Activated B cell treated with CpG ODN at 0.5 μM for 24 hours (primary cell): ENCODE data around the gene CINP. TPM values are rescaled to one million over a fixed set of nuclear protein-coding genes. Genes with fewer than 3 reads are reported as not detected.

Experiments
- ATAC-seq: fragments of 200-7000 bp; cut with Tn5 transposase; one replicate; pipeline ENCODE4 v1.10.0; 2021; ENCODE audit warnings: low read depth, mild to moderate bottlenecking, moderate library complexity
- CTCF ChIA-PET: fragments of 350-600 bp; sonication (Branson Sonifier 250); formaldehyde crosslinking; loops from one replicate; lab custom pipeline; 2021; ENCODE audit warnings: antibody characterized with exemption; lab: Charles Lee
- POLR2A ChIA-PET: fragments of 350-600 bp; sonication (Branson Sonifier 250); formaldehyde crosslinking; loops from one replicate; lab custom pipeline; 2021; ENCODE audit warnings: antibody characterized with exemption; lab: Charles Lee
- DNase-seq: peaks from one replicate; pipeline ENCODE4 v3.0.0; 2022
- H3K27ac Mint-ChIP-seq: one replicate; pipeline ENCODE4 v1.8.0; 2020; ENCODE audit warnings: mixed read lengths
- H3K27me3 Mint-ChIP-seq: one replicate; pipeline ENCODE4 v1.8.0; 2021; ENCODE audit warnings: mixed read lengths
- H3K36me3 Mint-ChIP-seq: one replicate; pipeline ENCODE4 v1.8.0; 2021; ENCODE audit warnings: low read depth, mixed read lengths
- H3K4me1 Mint-ChIP-seq: one replicate; pipeline ENCODE4 v1.8.0; 2021; ENCODE audit warnings: mixed read lengths
- H3K4me3 Mint-ChIP-seq: one replicate; pipeline ENCODE4 v1.8.0; 2020; ENCODE audit warnings: mild to moderate bottlenecking, mixed read lengths
- H3K9me3 Mint-ChIP-seq: one replicate; pipeline ENCODE4 v1.8.0; 2020; ENCODE audit warnings: mixed read lengths
- CTCF ChIP-seq: fragments of 200-600 bp; IDR thresholded peaks from one replicate; pipeline ENCODE4 v1.8.0; 2022; ENCODE audit warnings: antibody characterized with exemption, mild to moderate bottlenecking
- intact Hi-C: fragments of 100-400 bp; cut with micrococcal nuclease; formaldehyde crosslinking; loops from one replicate; pipeline ENCODE4 v1.15.1; 2024
- total RNA-seq: library from RNA; stranded (reverse); gene quantifications from 2 replicates; pipeline ENCODE4 v1.2.3, GENCODE V29; 2022

CINP gene
- total RNA-seq, 1 donor from 2014 or later: 57.5 TPM

DNA sequence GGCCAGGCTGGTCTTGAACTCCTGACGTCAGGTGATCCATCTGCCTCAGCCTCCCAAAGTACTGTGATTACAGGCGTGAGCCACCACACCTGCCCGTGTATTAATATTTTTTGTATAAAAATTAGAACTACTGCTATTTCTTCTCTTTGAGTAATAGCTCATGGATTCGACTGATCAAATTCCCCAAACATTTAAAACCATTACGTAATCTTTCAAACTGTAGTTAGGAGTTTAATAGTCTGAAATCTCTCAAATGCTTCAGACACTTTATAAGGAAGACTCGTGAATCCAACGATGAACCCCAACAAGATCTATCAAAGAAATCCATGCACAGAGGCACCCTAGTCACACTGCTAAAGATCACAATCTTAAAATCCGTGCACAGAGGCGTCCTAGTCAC, 16.1 kb upstream of the CINP start:
- ATAC-seq (no peak), DNase-seq (no peak)
- ChIA-PET CTCF (no interaction called here), POLR2A (no interaction called here)
- H3K4me3 Mint-ChIP-seq: no peak overlapping the region
- H3K4me1 Mint-ChIP-seq: no peaks in the 10 kb centered on the region
- H3K27ac Mint-ChIP-seq: no peak overlapping the region
- peaks cover 26% of the 10 kb centered on the region for H3K36me3 Mint-ChIP-seq
- H3K9me3 Mint-ChIP-seq: no peaks in the 10 kb centered on the region
- no peaks in the 10 kb centered on the region for H3K27me3 Mint-ChIP-seq
- intact Hi-C loops: no loop called here
- no peak for TF ChIP-seq CTCF

DNA sequence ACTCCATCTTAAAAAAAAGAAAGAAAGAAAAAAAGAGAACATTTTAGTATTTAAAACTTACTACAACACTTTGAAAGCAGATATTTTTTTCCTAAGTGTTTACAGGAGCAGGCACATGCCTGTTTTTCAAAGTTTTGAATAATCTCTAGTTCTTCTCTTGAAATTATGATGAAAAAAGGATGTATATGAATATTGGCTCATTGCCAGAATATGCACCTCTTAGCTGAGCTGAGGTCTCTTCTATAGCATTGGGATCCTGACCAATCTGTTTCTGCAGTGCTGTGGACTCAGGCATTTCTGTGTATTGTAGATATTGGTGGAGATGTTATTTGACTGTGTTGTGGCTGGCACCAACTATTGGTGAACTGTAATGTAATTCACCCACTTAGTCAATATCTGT, 15.0 kb upstream of the CINP start:
- ATAC-seq (no peak), DNase-seq (no peak)
- ChIA-PET POLR2A (no interaction called here), CTCF (no interaction called here)
- intact Hi-C loops: no loop called here
- no peak overlapping the region for H3K4me3 Mint-ChIP-seq
- TF ChIP-seq CTCF: no peak
- H3K27ac Mint-ChIP-seq: no peak overlapping the region
- H3K27me3 Mint-ChIP-seq: no peaks in the 10 kb centered on the region
- no peaks in the 10 kb centered on the region for H3K4me1 Mint-ChIP-seq
- H3K9me3 Mint-ChIP-seq: no peaks in the 10 kb centered on the region
- H3K36me3 Mint-ChIP-seq: peaks cover 26% of the 10 kb centered on the region

DNA sequence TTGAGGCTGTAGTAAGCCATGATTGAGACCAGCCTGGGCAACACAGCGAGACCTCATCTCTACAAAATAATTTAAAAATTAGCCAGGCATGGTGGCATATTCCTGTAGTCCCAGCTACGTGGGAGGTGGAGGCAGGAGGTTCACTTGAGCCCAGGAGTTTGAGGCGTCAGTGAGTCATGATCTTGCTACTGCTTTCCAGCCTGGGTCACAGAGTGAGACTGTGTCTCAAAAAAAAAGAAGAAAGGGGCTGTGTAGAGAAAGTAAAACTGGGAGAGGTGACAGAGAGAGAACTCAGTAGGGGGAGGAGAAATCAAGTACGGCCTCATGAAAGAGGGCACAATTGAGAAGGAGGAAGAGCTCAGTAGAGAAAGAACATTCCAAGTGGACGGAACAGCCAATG, 12.4 kb upstream of the CINP start:
- H3K4me3 Mint-ChIP-seq: no peak overlapping the region
- no peaks in the 10 kb centered on the region for H3K27me3 Mint-ChIP-seq
- intact Hi-C loops: no loop called here
- DNase-seq (no peak), ATAC-seq (no peak)
- H3K36me3 Mint-ChIP-seq: peaks cover 25% of the 10 kb centered on the region
- no peak overlapping the region for H3K27ac Mint-ChIP-seq
- H3K4me1 Mint-ChIP-seq: peaks cover 4% of the 10 kb centered on the region
- no peak for TF ChIP-seq CTCF
- POLR2A ChIA-PET: no interaction called here
- H3K9me3 Mint-ChIP-seq: no peaks in the 10 kb centered on the region
- CTCF ChIA-PET: interaction anchor here (0.7 kb wide), 1 partner anchor 980 kb away, joined by 3 read pairs; no protein-coding TSS in a partner anchor

DNA sequence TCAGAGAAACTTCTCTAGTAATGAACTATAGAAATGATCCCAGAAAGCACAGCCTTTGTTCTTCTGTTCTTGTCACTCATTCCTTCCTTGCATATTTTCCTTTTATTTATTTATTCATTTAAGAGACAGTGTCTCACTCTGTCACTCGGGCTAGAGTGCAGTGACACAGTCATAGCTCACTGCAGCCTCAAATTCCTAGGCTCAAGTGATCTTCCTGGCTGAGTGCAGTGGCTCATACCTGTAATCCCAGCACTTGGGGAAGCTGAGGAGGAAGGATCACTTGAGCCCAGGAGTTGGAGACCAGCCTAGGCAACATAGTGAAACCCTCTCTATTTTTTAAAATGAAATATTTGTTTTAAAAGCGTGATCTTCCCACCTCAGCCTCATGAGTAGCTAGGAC, 11.6 kb upstream of the CINP start:
- Mint-ChIP-seq H3K27me3 (no peaks in the 10 kb centered on the region), H3K4me1 (peaks cover 4% of the 10 kb centered on the region), H3K27ac (no peak overlapping the region), H3K36me3 (peaks cover 23% of the 10 kb centered on the region), H3K9me3 (no peaks in the 10 kb centered on the region), H3K4me3 (no peak overlapping the region)
- TF ChIP-seq CTCF: no peak
- ATAC-seq: no peak
- no peak for DNase-seq
- CTCF ChIA-PET: no interaction called here
- POLR2A ChIA-PET: no interaction called here
- intact Hi-C loops: no loop called here

DNA sequence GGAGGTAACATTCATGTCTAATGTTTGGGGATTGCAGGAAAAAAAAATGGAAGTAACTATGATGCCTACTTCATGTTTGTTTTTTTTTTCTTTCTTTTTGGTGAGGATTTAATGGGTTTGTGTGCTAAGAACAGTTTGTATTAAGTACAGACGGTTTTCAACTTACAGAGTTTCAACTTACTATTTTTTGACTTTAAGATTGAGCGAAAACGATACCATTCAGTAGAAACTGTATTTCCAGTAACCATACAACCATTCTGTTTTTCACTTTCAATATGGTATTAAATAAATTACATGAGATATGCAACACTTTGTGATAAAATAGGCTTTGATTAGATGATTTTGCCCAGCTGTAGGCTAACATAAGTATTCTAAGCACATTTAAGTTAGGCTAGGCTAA, 10.4 kb upstream of the CINP start:
- intact Hi-C loops: no loop called here
- ChIA-PET CTCF (no interaction called here), POLR2A (no interaction called here)
- H3K36me3 Mint-ChIP-seq: peaks cover 14% of the 10 kb centered on the region
- H3K4me3 Mint-ChIP-seq: no peak overlapping the region
- DNase-seq (no peak), ATAC-seq (no peak)
- no peaks in the 10 kb centered on the region for H3K9me3 Mint-ChIP-seq
- peaks cover 10% of the 10 kb centered on the region for H3K4me1 Mint-ChIP-seq
- no peak for TF ChIP-seq CTCF
- no peaks in the 10 kb centered on the region for H3K27me3 Mint-ChIP-seq
- no peak overlapping the region for H3K27ac Mint-ChIP-seq
